ENCODE results near the gene NPBWR2. TPM values are rescaled to one million over a fixed set of nuclear protein-coding genes. Genes with fewer than 3 reads are reported as not detected.
A peak's percentile ranks its signal among the peaks of the same experiment; 100 is the strongest.

The NPBWR2 gene
- total RNA-seq, 1 donor from 2014 or later, result not detected

- peaks cover 14% of the 10 kb centered on the region for H3K27me3 Mint-ChIP-seq (ENCODE audit: unreplicated experiment)
- peak overlapping the region; percentile 76 for H3K4me3 Mint-ChIP-seq (ENCODE audit: unreplicated experiment)
- peaks cover 9% of the 10 kb centered on the region for H3K36me3 Mint-ChIP-seq (ENCODE audit: low read depth, unreplicated experiment)
- DNase-seq (ENCODE audit: low spot score), result no peak
- no peak overlapping the region for H3K27ac Mint-ChIP-seq (ENCODE audit: unreplicated experiment)
- H3K9me3 Mint-ChIP-seq (ENCODE audit: unreplicated experiment), result peaks cover 5% of the 10 kb centered on the region
- TF ChIP-seq CTCF (IDR thresholded peaks at IDR 0.05; ENCODE audit: unreplicated experiment), result no peak
- peaks cover 3% of the 10 kb centered on the region for H3K4me1 Mint-ChIP-seq (ENCODE audit: unreplicated experiment)
Observed at GRCh38 chr20:64100946-64101688, 6.2 kb downstream of the NPBWR2 start.

- Mint-ChIP-seq H3K36me3 (ENCODE audit: low read depth, unreplicated experiment) (peaks cover 9% of the 10 kb centered on the region), H3K4me1 (ENCODE audit: unreplicated experiment) (peaks cover 3% of the 10 kb centered on the region), H3K4me3 (ENCODE audit: unreplicated experiment) (no peak overlapping the region), H3K27me3 (ENCODE audit: unreplicated experiment) (peaks cover 14% of the 10 kb centered on the region), H3K9me3 (ENCODE audit: unreplicated experiment) (peaks cover 5% of the 10 kb centered on the region), H3K27ac (ENCODE audit: unreplicated experiment) (no peak overlapping the region)
- DNase-seq (ENCODE audit: low spot score), result no peak
- no peak for TF ChIP-seq CTCF (IDR thresholded peaks at IDR 0.05; ENCODE audit: unreplicated experiment)
Observed at GRCh38 chr20:64100566-64100888, 6.8 kb downstream of the NPBWR2 start.

- H3K9me3 Mint-ChIP-seq (ENCODE audit: unreplicated experiment), result peaks cover 5% of the 10 kb centered on the region
- peaks cover 9% of the 10 kb centered on the region for H3K36me3 Mint-ChIP-seq (ENCODE audit: low read depth, unreplicated experiment)
- no peak for TF ChIP-seq CTCF (IDR thresholded peaks at IDR 0.05; ENCODE audit: unreplicated experiment)
- no peak overlapping the region for H3K4me3 Mint-ChIP-seq (ENCODE audit: unreplicated experiment)
- peaks cover 14% of the 10 kb centered on the region for H3K27me3 Mint-ChIP-seq (ENCODE audit: unreplicated experiment)
- no peak for DNase-seq (ENCODE audit: low spot score)
- H3K27ac Mint-ChIP-seq (ENCODE audit: unreplicated experiment), result no peak overlapping the region
- H3K4me1 Mint-ChIP-seq (ENCODE audit: unreplicated experiment), result peaks cover 3% of the 10 kb centered on the region
Observed at GRCh38 chr20:64099880-64100565, 7.3 kb downstream of the NPBWR2 start.

GRCh38 chr20:64099086-64099786 is 8.1 kb downstream of the NPBWR2 start:
- no peak overlapping the region for H3K4me3 Mint-ChIP-seq (ENCODE audit: unreplicated experiment)
- no peak overlapping the region for H3K27ac Mint-ChIP-seq (ENCODE audit: unreplicated experiment)
- H3K9me3 Mint-ChIP-seq (ENCODE audit: unreplicated experiment), result peaks cover 5% of the 10 kb centered on the region
- H3K36me3 Mint-ChIP-seq (ENCODE audit: low read depth, unreplicated experiment), result peaks cover 9% of the 10 kb centered on the region
- peaks cover 14% of the 10 kb centered on the region for H3K27me3 Mint-ChIP-seq (ENCODE audit: unreplicated experiment)
- TF ChIP-seq CTCF (IDR thresholded peaks at IDR 0.05; ENCODE audit: unreplicated experiment), result no peak
- peaks cover 3% of the 10 kb centered on the region for H3K4me1 Mint-ChIP-seq (ENCODE audit: unreplicated experiment)
- no peak for DNase-seq (ENCODE audit: low spot score)

All from endothelial cell (in vitro differentiated cells).